ENCODE results near the gene ZFP1.

- TF ChIP-seq CTCF (conservative IDR thresholded peaks at IDR 0.05 in 1 of 2, IDR thresholded peaks at IDR 0.05 in 1 of 2; ENCODE audit: low read depth in 1 of 2, low read length in 2 of 2) (no peak), EZH2 (IDR thresholded peaks at IDR 0.05; ENCODE audit: low read length, missing control alignments) (no peak)
Observed at GRCh38 chr16:75138636-75139035, 9.7 kb upstream of the ZFP1 start.

All from fibroblast of lung (primary cell).